ENCODE results near the gene CHST8.

GRCh38 chr19:33821871-33822270 lies 200.1 kb downstream of the CHST8 start:
- TF ChIP-seq TAF1 (IDR thresholded peaks at IDR 0.05; ENCODE audit: borderline replicate concordance, insufficient read depth, low read length) (no peak), REST (IDR thresholded peaks at IDR 0.05; ENCODE audit: insufficient read depth in 1 of 2, low read depth in 2 of 2, low read length in 2 of 2) (no peak), POLR2AphosphoS5 (IDR thresholded peaks at IDR 0.05; ENCODE audit: low read depth, low read length) (no peak), SIN3A (IDR thresholded peaks at IDR 0.05; ENCODE audit: borderline replicate concordance, insufficient read depth, low read length) (no peak), FOXP2 (optimal IDR thresholded peaks at IDR 0.05; ENCODE audit: borderline replicate concordance, extremely low read depth, extremely low read length, insufficient read depth) (no peak)
